ENCODE measurements around the gene LHX3.

LHX3 gene

GRCh38 chr9:136204838-136205706 lies at the start of gene LHX3:
Gene LHX3, minus strand, starts transcription at chr9:136205128. Its CDS starts 116 bp downstream, at chr9:136205012.
- peak in 2 of 56 donors; percentile 14 to 23 for DNase-seq

GRCh38 chr9:136253246-136254130 lies 48.6 kb upstream of the LHX3 start:
- no peak for DNase-seq

GRCh38 chr9:136252846-136253245 lies 47.9 kb upstream of the LHX3 start:
- DNase-seq = no peak

- DNase-seq = no peak
Measured at GRCh38 chr9:136252281-136252680, 47.4 kb upstream of the LHX3 start.

- no peak for DNase-seq
Measured at GRCh38 chr9:136251264-136252115, 46.6 kb upstream of the LHX3 start.

- DNase-seq = no peak
Measured at GRCh38 chr9:136250676-136251075, 45.7 kb upstream of the LHX3 start.

GRCh38 chr9:136249877-136250559 lies 45.1 kb upstream of the LHX3 start:
- DNase-seq = no peak

- no peak for DNase-seq
Measured at GRCh38 chr9:136248951-136249876, 44.3 kb upstream of the LHX3 start.

- no peak for DNase-seq
Measured at GRCh38 chr9:136247947-136248637, 43.2 kb upstream of the LHX3 start.

GRCh38 chr9:136247551-136247916 lies 42.6 kb upstream of the LHX3 start:
- no peak for DNase-seq

- DNase-seq = no peak
Measured at GRCh38 chr9:136246849-136247550, 42.1 kb upstream of the LHX3 start.

GRCh38 chr9:136245219-136246150 lies 40.6 kb upstream of the LHX3 start, which contains the start of gene QSOX2:
Gene QSOX2, minus strand, starts transcription at chr9:136245812. Its CDS starts 9 bp downstream, at chr9:136245803.
- DNase-seq = peak in 54 of 56 donors; percentile 32 to 92 (median 78)

- DNase-seq = no peak
Measured at GRCh38 chr9:136244969-136245218, 40.0 kb upstream of the LHX3 start.

- no peak for DNase-seq
Measured at GRCh38 chr9:136244122-136244968, 39.4 kb upstream of the LHX3 start.

GRCh38 chr9:136243631-136244030 lies 38.7 kb upstream of the LHX3 start:
- DNase-seq = no peak

GRCh38 chr9:136242918-136243525 lies 38.1 kb upstream of the LHX3 start:
- no peak for DNase-seq

Data from amygdala (tissue), 56 donors.